NCI-H82 (cell line): ENCODE measurements around the gene SH3TC1.

ENCODE experiments used
- DNase-seq: peaks from one replicate; lab custom pipeline; 2025; lab: John Stamatoyannopoulos, UW

The SH3TC1 gene

GRCh38 chr4:8277356-8278008 lies 78.4 kb downstream of the SH3TC1 start:
- DNase-seq = no peak

- DNase-seq = no peak
Measured at GRCh38 chr4:8278009-8278395, 78.9 kb downstream of the SH3TC1 start.

- DNase-seq = peak; percentile 64
Measured at GRCh38 chr4:8278421-8279287, 79.6 kb downstream of the SH3TC1 start.

GRCh38 chr4:8279321-8280157 lies 80.4 kb downstream of the SH3TC1 start:
- no peak for DNase-seq

GRCh38 chr4:8280158-8280875 lies 81.2 kb downstream of the SH3TC1 start:
- DNase-seq = no peak

- no peak for DNase-seq
Measured at GRCh38 chr4:8280876-8281440, 81.9 kb downstream of the SH3TC1 start.

GRCh38 chr4:8281519-8282133 lies 82.5 kb downstream of the SH3TC1 start:
- no peak for DNase-seq

- DNase-seq = no peak
Measured at GRCh38 chr4:8282134-8282641, 83.1 kb downstream of the SH3TC1 start.

GRCh38 chr4:8282742-8283141 lies 83.7 kb downstream of the SH3TC1 start:
- DNase-seq = no peak

- no peak for DNase-seq
Measured at GRCh38 chr4:8283161-8283560, 84.1 kb downstream of the SH3TC1 start.

- DNase-seq = no peak
Measured at GRCh38 chr4:8283631-8284121, 84.6 kb downstream of the SH3TC1 start.

GRCh38 chr4:8284391-8284790 lies 85.3 kb downstream of the SH3TC1 start:
- no peak for DNase-seq

GRCh38 chr4:8285143-8285975 lies 86.3 kb downstream of the SH3TC1 start:
- no peak for DNase-seq

- no peak for DNase-seq
Measured at GRCh38 chr4:8285976-8286718, 87.1 kb downstream of the SH3TC1 start.

GRCh38 chr4:8286719-8287342 lies 87.7 kb downstream of the SH3TC1 start:
- DNase-seq = no peak

- no peak for DNase-seq
Measured at GRCh38 chr4:8287343-8288280, 88.5 kb downstream of the SH3TC1 start.

GRCh38 chr4:8289151-8289750 lies 90.2 kb downstream of the SH3TC1 start:
- DNase-seq = no peak
